ENCODE results near the gene ABHD15.

Gene ABHD15

GRCh38 chr17:29566473-29567303 lies at the start of gene ABHD15:
TSS of gene ABHD15 (minus strand) at chr17:29567037. CDS start at chr17:29566966, 71 bp downstream.
- peak; percentile 70 for DNase-seq (ENCODE audit: low read depth)

GRCh38 chr17:29615492-29616299 lies 48.9 kb upstream of the ABHD15 start:
- DNase-seq (ENCODE audit: low read depth): peak; percentile 83

GRCh38 chr17:29615048-29615385 lies 48.2 kb upstream of the ABHD15 start:
- peak; percentile 39 for DNase-seq (ENCODE audit: low read depth)

- no peak for DNase-seq (ENCODE audit: low read depth)
Observed at GRCh38 chr17:29614349-29615047, 47.7 kb upstream of the ABHD15 start.

- DNase-seq (ENCODE audit: low read depth): no peak
Observed at GRCh38 chr17:29613856-29614255, 47.0 kb upstream of the ABHD15 start.

GRCh38 chr17:29613352-29613837 lies 46.6 kb upstream of the ABHD15 start:
- DNase-seq (ENCODE audit: low read depth): peak; percentile 78

- no peak for DNase-seq (ENCODE audit: low read depth)
Observed at GRCh38 chr17:29612404-29613280, 45.8 kb upstream of the ABHD15 start.

GRCh38 chr17:29612094-29612403 lies 45.2 kb upstream of the ABHD15 start:
- no peak for DNase-seq (ENCODE audit: low read depth)

- DNase-seq (ENCODE audit: low read depth): no peak
Observed at GRCh38 chr17:29611351-29612093, 44.7 kb upstream of the ABHD15 start.

- no peak for DNase-seq (ENCODE audit: low read depth)
Observed at GRCh38 chr17:29610395-29610794, 43.6 kb upstream of the ABHD15 start.

- no peak for DNase-seq (ENCODE audit: low read depth)
Observed at GRCh38 chr17:29608986-29609385, 42.1 kb upstream of the ABHD15 start.

GRCh38 chr17:29607557-29608195 lies 40.8 kb upstream of the ABHD15 start:
- no peak for DNase-seq (ENCODE audit: low read depth)

- no peak for DNase-seq (ENCODE audit: low read depth)
Observed at GRCh38 chr17:29603109-29603674, 36.4 kb upstream of the ABHD15 start.

- DNase-seq (ENCODE audit: low read depth): no peak
Observed at GRCh38 chr17:29597361-29598172, 30.7 kb upstream of the ABHD15 start.

- DNase-seq (ENCODE audit: low read depth): no peak
Observed at GRCh38 chr17:29596811-29597210, 30.0 kb upstream of the ABHD15 start.

GRCh38 chr17:29595943-29596774 lies 29.3 kb upstream of the ABHD15 start:
- no peak for DNase-seq (ENCODE audit: low read depth)

- DNase-seq (ENCODE audit: low read depth): no peak
Observed at GRCh38 chr17:29595107-29595942, 28.5 kb upstream of the ABHD15 start.
